NCI-H1105 treated with DMSO at 0.1 percent for 48 hours (cell line): ENCODE data around the gene CACNA1D.

Source experiments
- DNase-seq: peaks from one replicate; lab custom pipeline; 2025; lab: John Stamatoyannopoulos, UW

Gene CACNA1D

DNA sequence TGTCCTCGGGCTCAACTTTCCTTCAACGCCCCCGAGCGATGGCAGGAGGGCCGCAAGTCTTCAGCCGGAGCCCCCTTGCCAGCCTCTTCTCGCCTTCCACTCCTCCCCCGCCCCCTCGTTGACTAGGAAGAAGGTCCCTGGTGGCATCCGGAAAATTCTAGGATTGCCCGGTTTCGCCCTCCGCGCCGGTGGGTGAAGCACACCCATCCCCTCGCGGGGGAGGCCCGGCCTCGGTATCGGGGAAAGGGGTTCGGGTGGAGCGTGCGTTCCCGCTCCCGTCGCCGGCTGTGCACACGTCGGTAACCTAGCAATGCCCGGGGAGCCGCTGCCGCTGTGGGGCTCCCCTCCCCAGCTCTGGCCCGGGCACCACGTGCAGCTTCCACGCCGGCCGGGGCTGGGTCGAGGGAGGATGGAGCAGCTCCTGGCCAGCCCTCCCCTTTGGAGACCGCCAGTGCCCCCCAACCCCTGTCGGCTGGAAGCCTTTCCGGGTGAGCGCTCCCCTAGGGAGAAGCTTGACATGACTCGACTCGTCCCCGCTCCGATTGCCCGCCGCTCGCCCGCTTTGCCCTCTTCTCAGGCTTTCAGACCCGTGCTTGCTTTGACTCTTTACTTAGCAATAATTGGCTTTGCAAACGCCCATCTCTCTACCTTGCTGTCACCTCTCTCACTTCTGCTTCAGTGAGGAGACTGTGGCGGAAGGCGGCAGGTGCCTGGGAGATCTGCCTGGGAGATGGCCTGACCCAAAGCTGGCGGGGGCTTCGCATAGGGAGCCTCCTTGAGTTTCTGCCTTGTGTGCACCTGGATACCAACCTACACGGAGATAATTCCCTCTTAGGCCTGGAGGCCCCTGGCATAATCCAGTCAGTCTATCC lies 1.3 kb downstream of the CACNA1D start:
- DNase-seq: peak; percentile 70

- no peak for DNase-seq
Measured at GRCh38 chr3:53496392-53496670, 1.9 kb downstream of the CACNA1D start.

DNA sequence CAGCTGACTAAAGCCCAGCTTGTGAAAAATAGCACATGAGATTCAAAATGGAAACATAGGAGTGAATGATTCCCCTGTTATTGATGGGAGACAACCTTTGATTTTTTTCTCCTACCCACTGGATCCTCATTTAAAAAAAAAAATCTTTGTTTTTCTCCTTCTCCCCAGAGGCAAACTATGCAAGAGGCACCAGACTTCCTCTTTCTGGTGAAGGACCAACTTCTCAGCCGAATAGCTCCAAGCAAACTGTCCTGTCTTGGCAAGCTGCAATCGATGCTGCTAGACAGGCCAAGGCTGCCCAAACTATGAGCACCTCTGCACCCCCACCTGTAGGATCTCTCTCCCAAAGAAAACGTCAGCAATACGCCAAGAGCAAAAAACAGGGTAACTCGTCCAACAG lies 2.6 kb downstream of the CACNA1D start:
- no peak for DNase-seq

DNA sequence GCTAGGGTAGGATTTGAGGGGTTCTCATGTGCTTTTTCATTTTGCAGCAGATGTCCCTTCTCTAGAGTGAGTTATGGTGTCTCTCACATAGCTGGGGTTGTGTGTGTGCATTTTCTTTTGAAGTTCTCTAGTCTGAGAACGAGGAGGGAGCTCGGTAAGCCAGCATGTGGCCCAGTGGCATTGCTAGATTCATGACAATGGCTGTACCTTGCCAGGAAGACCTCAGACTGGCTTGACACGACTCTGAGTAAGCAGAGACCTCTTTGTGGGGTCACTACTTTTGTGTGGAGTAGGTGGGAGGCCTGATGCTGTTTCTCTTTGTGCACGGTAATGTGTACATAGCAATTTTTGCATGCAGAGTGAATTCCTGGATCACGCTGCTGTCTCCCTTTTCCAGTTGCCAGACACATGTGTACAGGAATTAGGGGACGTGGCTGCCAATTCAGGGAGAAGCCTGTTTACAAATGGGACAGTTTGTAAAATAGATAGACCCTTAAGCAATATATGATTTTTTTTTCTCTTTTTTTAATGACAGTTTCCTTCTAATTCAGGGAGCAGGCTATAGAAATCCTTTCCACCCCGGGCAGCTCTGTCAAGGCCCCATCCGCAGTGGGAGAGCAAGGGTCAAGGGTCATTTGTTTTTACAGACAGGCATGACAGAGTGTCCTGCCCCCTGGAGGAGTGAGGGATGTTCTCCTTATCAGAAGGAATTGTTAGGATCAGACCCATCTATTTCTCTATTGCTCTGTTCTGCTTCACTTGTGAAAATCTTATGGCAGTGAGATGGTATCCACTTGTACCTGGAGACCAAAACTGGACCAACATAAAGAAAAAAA lies 4.6 kb downstream of the CACNA1D start:
- DNase-seq: no peak

DNA sequence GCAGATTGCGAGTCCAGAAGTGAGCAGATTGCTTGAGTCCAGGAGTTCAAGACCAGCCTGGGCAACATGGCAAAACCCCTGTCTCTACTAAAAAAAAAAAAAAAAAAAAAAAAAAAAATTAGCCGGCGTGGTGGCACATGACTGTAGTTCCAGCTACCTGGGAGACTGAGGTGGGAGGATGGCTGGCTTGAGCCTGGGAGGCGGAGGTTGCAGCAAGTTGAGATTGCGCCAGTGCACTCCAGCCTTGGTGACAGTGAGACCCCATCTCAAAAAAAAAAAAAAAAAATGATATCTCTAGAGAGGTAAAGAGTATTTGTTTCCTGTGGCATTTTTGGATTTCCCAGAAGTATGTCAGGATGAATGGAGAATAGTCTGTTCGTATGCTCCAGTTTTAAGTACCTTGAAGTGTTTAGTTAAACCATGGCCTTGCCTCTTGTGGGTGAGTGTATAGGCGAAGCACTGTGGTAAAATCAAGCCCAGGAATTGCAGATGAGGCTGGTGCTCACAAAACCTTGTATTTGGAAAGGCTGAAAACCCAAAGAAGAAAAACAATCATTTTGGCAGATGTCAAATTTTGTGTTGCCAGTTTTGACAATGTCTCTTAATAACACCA lies 5.9 kb downstream of the CACNA1D start:
- no peak for DNase-seq

DNA sequence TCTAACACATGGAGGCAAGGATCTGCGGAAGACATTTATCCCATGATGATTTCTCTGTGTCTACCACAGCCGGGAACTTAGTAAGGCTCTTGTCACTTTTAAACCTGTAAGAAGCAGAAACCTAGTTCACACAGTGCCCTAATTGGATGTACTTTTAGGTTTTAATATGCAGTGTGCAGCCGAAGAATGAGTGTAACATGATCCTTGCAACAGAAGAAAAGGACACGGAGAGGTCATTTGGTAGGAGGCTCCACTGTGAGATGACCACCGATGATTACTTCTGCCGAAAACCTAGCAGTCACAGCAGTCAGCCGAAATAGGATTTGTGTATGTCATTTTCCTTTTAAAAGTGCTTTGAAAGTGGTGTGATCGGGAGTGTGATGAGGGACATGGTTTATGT lies 6.8 kb downstream of the CACNA1D start:
- DNase-seq: no peak

- no peak for DNase-seq
Measured at GRCh38 chr3:53502737-53503136, 8.3 kb downstream of the CACNA1D start.

GRCh38 chr3:53503195-53503594 lies 8.8 kb downstream of the CACNA1D start:
- DNase-seq: no peak

GRCh38 chr3:53506110-53506762 lies 11.8 kb downstream of the CACNA1D start:
- DNase-seq: no peak

DNA sequence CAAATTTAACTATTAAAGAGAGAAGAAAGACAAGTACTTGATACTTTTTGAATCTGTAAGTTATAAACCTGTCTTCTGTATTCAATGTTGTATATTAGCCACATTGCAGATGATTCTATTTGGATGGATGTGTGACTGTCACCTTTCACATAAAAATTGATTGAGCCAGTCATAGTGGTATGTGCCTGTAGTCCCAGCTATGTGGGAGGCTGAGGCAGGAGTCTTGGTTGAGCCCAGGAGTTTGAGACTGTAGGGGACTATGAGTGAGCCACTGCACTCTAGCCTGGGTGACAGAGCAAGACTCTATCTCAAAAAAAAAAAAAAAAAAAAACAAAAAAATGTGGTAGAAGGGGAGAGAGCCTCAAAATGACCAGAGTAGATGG lies 12.3 kb downstream of the CACNA1D start:
- DNase-seq: no peak

- DNase-seq: no peak
Measured at GRCh38 chr3:53509494-53509893, 15.1 kb downstream of the CACNA1D start.

- DNase-seq: no peak
Measured at GRCh38 chr3:53510508-53510907, 16.1 kb downstream of the CACNA1D start.

GRCh38 chr3:53511246-53511645 lies 16.8 kb downstream of the CACNA1D start:
- DNase-seq: no peak

GRCh38 chr3:53513556-53514190 lies 19.3 kb downstream of the CACNA1D start:
- no peak for DNase-seq

DNA sequence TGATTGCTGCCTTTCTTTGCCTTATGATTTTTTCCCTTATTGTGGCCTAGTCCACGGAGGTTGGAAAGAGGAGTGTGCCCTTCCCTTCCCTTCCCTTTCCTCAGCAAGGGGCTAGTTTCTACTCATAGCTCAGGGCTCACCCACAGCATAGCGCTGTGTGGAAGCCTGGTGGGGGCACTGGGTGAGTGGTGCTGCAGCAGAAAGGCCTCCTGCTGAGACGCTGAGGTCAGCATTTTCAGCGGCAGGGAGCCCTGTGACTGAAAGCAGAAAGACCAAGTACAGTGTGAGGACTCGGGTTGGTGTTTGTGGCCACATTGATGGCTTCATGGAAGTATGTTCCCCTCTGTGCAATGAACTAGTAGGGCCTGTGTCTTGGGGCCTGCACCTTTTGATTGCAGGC lies 21.9 kb downstream of the CACNA1D start:
- DNase-seq: no peak

GRCh38 chr3:53518495-53518981 lies 24.1 kb downstream of the CACNA1D start:
- DNase-seq: no peak

- no peak for DNase-seq
Measured at GRCh38 chr3:53519065-53519709, 24.8 kb downstream of the CACNA1D start.

DNA sequence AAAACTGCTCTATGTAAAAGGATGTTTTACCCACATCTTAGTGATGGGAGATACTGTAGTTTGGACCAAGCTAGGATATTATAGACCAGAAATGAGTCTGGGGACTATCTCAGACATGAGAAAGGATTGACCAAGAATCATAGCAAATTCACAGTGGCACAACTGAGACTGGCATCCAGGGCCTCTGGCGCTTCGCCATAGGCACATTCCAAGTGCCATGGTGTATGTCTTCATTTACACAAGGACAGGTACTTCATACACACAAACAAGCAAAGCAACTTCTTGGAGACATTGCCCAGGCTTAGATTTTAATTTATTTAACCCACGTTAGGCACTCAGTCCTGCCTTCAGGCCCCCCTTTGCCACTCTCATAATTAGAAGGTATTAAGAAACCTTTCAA lies 28.9 kb downstream of the CACNA1D start:
- no peak for DNase-seq

- DNase-seq: no peak
Measured at GRCh38 chr3:53524566-53524965, 30.2 kb downstream of the CACNA1D start.

- DNase-seq: no peak
Measured at GRCh38 chr3:53525765-53526703, 31.6 kb downstream of the CACNA1D start.
